SKM-1 (cell line): ENCODE measurements around the gene TRIM14.
"Not testable (repeated sequence)": the region's sequence is repeated elsewhere in the genome, so short reads cannot be mapped to it uniquely, and the experiment has no call there.

Source experiments
- DNase-seq: peaks from one replicate; lab custom pipeline; 2025; ENCODE audit not compliant: unreplicated experiment; lab: John Stamatoyannopoulos, UW

Gene TRIM14

DNA sequence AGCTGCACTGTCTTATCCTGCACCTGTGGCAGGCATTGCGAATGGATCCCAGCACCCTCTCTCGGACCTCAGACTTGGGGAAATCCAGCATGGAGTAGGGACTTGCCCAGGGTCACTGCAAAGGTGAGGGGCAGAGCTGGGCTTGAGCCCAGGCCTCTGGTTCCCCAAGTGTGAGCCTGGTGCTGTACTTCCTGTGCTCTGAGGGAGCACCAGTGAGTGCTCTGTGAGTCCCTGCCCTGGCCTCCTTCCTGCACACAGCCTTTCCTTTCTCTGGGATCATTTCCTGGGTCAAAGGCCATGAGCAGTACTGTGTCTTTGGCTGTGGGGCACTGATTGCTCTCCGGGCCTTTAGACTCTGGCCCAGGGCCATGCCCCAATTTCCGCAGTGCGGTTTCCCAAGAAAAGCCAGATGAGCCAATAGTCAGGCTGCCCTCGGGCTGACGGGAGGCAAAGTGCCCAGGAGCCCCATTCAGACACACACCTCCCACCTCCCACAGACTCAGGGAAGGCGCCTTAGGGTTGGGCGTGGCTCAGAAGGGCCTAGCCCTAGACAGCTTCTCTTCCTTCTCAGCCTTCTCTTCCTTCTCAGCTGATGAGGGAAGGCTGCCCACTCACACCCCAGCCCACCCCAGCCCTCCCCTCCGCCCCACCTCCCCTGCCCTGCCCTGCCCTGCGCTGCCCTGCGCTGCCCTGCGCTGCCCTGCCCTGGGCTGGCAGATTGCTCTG is 23.3 kb upstream of the TRIM14 start:
- no peak for DNase-seq

DNA sequence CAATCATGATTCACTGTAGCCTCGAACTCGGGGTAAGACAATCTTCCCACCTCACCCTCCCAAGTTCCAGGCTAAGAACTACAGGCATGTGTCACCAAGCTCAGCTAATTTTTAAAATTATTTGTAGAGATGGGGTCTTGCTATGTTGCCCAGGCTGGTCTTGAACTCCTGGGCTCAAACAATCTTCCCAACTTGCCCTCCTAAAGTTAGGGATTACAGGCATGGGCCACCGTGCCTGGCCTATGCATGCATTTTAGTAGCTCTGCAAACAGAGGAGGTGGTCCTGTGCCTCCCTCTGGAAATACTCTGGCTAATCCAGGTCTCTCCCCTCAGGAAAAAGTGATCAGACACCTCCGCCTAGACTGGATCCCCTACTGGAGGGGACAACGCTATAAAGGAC is 21.5 kb upstream of the TRIM14 start:
- no peak for DNase-seq

DNA sequence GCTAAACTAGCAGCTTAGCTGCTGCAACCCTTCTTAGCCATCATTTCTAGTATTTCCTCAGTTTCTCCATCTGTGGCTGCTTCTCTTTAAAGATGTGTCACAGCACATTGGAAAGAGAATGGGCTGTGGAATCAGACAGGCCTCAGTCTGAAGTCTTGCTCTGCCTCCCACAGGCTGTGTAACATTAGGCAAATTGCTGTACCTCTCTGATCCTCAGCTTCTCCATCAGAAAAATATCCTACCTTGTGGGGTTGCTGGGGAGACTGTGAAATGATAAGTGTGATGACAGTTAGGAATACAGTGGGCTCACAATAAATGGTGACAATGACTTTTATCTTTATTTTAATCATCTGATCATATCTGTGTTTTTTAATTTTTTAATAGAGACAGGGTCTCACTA is 17.5 kb upstream of the TRIM14 start:
- DNase-seq: no peak

DNA sequence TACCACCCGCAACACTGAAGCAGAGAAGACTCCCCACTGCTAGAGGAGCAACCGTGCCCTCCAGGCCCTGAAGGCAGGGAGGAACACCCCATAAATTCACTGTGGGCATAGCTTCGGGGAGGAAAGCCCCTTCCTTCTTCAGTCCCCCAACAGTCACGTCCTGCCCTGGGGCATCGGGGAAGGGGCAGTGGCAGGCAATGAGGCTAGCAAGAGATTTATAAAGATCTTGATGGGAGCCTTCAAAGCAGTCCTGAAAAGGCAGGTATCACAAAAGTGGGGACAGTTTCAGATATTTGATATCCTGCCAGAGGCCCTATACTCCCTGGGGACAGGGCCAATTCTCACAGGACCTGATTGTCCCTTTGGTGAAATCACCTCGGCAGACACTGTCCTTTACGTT is 16.9 kb upstream of the TRIM14 start:
- no peak for DNase-seq

DNA sequence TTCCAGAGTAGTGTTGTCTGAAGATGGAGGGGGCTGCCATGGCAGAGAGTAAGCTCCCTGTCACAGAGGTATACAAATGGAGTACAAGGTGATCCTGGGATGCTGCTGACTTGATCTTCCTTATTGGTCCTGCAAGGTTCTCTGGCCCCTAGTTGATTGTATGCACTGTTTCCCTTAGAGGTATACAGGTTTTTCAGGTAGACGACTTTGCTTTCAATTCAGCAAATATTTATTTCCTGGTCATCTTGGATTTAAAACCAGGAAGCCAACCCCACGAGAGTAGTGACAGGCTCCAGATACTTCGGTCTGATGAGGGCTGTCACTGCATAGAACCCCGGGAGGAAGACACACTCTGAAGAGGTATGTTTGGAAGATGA is 16.5 kb upstream of the TRIM14 start:
- no peak for DNase-seq

DNA sequence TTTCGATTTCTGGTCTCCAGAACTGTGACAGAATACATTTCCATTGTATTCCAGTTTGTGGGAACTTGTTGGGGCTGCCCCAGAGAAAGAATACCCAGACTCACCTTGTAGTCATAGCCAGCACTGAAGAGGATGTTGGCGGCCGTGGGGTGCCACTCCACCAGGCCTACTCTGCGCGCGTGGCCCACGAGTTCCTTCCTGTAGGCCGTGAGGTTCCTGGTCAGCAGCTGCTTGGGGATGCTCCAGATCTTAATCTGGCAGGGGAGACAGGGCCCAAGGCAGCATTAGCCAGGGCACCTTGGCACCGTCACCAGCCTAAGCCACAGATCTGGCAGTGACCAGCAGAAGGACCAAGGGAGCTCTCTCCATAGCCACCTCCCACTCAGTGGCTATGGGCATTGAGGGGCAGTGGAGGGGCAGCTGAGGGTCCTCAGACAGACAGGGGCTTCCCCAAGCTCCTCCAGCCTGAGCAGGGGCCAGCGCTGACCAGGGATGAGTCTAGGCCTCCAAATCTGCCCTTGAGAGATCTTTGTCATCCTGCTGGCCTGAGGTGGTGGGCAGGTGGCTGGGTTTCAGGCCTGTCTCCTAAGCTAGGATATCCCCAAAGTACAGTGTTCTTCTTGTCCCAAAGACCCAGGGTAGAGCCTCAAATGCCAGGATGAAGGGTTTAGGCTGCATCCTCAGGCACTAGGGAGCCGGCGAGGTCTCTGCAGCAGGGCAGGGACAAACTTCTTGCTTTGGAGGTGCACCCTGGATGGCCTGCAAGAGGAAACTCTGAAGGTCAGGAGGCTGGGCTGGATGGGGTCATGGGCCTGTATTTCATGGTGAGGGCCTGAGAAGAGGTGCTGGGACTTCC is 15.9 kb upstream of the TRIM14 start:
- DNase-seq: no peak

DNA sequence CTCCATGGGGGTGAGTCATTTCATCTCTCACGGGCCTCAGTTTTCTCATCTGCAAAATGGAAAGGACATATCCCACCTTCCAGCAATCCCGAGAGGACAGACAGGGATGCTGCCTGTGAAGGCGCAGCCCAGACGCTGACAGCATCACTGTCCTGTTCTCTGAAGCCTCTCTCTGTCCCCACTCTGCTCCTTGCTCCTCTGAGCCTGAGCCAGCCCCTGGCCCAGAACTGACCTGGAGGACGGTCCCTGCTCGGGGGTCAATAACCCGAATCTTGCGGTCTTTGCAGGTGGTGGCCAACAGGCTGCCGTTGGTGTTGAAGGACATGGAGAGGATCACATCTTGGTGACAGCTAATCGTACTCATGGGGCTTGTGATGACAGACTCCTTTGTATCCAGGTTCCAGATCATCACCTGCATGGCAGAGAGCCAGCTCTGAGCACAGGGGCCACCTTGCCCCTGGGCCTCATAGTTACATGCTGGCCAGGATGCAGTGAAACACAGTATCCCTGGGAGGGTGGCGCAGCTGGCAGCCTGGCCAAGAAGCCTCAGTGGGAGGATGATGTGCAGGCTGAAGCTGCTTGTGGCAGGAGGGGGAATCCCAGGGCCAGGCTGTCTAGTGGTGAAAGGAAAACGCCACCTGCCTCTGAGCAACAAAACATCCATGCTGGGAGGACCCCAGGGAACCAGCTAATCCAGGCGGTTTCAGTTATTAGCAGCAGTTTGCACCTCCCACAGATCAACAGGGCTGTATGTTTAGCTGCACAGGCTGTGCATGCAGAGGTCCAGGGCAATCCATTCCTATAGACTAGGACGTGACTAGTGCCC is 14.0 kb upstream of the TRIM14 start:
- DNase-seq: no peak

DNA sequence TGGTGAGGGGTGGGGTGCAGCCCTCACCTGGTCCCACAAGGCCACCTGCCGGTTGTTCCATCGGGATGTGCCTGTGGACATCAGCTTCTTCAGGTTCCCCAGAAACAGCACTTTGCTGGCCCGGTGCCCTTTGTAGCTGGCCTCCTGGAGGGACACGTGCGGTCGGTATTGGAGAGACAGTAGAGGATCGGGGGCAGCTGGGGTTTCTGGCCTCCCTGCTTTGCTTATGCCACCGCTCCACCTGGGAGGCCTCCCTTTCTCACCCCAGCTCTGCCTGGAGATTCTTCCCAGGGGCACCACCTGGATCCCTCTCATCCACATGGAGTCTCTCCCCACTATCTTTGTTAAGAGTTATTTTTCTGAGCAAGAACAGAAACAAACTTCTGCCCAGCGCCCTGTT is 13.1 kb upstream of the TRIM14 start:
- no peak for DNase-seq

DNA sequence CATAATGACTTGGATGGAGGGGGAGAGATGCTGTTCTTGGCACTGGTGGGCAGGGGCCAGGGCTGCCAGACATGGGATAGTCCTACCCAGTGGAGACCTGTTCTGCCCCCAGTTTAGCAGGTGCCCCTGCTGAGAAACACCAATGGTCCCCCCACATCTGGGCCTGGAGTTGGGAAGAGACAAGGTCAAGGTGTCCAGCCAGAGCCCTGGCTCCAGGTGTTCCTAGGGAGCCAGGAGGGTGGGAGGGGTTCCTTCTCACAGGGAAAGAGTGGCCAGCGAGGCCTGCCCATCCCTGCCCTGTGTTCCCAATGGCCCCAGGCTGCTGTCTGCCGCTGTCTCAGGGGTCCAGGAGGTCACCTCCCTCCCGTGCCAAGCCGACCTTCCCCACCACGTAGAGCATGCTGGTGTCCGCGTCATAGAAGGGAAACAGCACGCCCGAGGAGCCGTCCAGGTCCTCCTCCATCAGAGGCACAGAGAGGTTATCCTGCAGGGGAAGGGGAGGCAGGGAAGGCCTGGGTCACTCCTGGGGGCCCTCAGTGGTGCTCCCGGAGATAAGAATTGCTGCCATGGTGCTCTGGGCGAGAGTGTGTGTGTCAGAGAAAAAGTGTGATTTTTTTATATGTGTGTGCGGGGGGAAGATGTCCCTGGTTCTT is 11.7 kb upstream of the TRIM14 start:
- no peak for DNase-seq

DNA sequence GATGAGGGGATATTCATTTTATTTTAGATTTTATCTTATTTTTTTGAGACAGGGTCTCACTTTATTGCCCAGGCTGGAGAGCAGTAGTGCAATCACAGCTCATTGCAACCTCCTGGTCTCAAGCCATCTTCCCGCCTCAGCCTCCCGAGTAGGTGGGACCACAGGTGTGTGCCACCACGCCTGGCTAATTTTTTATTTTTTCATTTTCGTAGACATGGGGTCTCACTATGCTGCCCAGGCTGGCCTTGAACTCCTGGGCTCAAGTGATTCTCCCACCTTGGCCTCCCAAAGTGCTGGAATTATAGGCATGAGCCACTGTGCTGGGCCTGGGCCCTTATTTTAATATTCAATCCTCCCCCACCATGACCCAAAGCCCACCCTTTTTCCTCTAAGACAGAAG is 11.0 kb upstream of the TRIM14 start:
- DNase-seq: not testable (repeated sequence)

DNA sequence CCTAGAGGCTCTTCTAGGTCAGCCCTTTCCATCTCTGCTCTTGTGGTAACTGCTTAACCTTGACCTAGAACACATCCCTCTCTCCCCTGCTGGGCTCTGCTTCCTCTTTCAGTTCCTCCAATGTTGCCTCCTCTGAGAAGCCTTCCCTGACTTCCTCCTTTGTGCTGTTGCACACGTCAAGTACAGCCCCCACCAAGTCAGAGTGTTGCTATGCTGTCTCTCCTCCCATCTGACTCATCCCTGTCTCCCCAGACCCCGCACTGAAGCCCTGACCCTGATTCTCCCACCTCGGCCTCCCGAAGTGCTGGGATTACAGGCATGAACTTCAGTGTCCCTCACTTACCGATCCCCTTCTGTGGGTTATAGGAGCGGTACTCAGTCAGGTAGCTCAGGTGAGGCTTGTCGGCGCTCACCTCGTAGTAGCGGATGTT is 10.4 kb upstream of the TRIM14 start:
- DNase-seq: peak; percentile 60

DNA sequence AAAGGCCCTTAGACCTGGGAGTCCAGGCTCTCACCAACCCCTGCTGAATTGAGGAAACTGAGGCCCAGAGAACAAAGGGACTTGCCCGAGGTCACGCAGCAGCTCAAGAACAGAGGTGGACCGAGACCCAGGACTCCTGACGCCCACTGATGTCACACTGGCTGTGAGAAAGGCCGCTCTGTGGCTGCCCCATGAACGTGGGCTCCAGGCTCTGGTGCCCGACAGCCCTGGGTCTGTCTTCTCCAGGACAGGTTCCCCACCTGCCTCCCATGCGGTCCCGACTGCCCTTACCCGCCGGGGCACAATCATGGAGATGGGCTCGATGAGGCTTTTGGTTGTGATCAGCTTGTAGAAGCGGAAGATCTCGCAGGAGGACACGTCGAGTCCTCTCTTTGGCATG is 9.3 kb upstream of the TRIM14 start:
- DNase-seq: no peak

DNA sequence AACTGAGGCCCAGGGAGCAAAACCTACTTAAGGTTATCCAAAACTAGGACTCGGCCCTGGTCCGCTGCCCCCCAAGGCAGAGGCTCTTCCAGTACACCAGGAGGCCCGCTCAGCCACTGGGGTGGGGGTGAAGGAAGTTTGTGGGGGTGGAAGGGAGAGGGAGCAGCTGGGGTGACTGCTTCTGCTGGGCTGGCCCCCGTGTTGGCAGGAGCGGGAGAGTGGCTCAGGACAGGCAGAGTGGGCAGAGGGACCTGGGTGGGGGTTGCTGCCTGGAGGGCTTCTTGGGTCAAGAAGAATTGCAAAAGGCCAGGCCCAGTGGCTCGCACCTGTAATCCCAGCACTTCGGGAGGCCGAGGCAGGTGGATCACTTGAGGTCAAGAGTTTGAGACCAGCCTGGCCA is 8.2 kb upstream of the TRIM14 start:
- no peak for DNase-seq

DNA sequence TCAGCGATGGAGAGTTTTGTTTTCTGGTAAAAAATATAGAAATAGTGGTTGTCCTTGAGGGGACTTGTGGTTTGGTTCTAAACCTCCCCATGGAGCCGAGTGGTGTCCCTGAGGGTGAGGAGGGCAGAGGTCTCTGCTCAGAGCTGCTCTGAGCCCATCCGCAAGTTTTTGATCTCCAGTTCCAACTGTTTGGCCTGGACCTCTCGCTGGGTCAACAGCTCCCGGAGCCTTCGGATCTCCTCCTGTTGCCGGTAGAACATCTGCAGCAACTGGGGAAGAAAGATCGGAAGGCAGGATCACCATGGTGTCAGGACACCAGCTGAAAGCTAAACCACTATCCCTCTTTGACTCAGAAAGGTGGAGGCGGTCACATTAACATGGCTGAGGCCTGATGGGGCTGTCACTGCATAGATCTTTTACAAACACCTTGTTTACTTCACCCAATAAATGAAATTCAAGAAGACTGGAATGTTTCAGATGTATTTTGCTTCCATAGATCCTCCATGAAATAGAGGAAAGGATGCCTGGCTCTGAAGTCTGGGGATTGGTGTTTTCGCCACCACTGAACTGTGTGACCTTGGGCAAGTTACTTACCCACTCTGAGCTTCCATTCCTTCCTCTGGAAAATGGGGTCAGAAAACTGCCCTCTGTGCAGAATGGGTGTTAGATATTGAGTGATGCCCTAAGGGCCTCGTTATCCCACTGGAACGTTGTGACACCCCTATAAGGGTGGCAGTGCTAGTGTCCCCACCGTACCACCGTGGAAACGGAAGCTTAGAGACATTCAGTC is 5.8 kb upstream of the TRIM14 start:
- no peak for DNase-seq

DNA sequence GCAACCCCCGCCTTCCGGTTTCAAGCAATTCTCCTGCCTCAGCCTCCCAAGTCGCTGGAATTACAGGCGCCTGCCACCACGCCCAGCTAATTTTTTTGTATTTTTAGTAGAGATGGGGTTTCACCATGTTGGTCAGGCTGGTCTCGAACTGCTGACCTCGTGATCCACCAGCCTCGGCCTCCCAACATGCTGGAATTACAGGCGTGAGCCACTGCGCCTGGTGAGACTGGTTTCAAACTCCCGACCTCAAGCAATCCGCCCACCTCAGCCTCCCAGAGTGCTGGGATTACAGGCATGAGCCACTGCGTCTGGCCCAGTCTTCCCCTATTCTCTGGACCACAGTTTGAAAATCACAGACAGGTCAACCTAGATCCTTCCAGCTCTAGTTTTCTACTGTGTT is 5.1 kb upstream of the TRIM14 start:
- not testable (repeated sequence) for DNase-seq

DNA sequence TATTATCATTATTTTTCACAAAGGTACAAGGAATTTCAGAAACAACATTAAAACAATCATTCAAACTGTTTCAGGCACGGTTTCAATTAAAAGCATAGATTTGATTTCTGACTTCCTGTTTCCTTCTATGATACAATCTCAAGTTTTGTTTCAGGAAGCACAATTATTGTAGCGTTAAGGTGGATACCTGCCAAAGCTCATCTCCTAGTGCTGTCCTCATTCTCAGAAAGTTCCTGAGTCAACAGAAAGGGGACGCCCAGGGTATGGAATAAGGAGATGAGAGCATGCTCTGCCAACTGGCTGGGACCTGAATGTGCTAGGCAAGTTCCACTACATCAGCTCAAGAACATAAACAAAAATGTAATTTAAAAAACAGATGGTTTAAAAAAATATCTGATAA is 2.0 kb upstream of the TRIM14 start:
- no peak for DNase-seq

DNA sequence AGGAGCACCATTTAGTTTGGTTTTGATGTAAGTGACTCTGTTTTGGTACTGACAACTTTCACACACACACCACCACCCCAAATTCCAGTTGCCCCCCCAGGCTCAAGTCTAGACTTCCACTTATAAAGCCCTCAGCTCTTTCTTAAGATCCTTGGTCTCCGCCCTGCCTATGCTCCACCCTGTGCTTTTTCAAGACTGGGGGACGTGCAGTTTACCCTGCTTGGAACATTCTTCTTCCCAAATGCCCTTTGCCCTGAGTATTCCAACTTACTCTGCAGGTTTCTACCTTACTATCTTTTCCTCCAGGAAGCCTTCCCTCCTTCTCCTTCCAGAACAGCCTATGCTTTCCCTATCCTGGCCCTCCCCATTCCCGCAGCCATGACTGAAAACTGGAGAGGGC is 1.5 kb upstream of the TRIM14 start:
- DNase-seq: no peak

DNA sequence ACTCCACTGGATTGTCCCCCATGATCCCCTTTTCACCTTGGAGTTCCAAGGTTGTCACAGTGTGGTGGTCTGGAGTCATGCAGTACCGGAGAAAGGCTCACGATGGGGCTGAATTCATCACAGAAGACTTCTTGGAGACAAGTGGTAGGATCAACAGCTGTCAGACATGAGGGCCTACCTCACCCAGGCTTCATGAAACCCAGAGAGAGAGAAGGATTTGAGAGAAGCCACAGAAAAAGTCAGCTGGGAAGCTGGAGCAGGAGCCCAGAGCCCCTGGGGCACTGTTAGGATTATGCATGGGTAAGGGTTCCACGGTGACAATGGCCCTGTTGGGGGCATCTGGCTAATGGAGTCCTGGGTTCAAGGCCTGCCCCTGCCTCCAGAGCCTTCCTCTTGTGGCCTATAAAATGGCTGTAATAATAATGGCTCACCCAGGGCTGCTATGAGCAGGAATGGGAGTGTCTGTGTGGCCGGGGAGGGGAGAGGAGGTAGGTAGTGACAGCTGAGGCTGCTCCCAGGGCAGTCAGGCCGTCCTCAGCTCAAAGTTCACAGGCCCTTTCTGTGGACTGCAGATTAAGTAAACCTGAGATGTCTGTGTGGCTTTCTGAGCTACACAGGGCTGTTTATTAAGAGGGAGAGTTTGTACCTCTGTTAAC is 910 bp downstream of the TRIM14 start:
- DNase-seq: peak; percentile 19

DNA sequence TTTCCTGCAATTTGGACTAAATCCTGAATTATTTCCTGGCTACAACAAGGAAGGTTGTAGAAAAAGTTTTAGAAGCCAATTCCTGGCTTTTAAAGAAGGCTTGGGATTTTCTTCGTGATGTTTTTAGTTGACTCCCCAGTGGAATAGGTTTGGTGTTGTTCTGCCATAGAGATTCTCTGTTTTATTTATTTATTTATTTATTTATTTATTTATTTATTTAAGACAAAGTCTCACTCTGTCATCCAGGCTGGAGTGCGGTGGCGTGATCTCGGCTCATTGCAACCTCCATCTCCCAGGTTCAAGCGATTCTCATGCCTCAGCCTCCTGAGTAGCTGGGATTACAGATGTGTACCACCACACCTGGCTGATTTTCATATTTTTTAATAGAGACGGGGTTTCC is 1.9 kb downstream of the TRIM14 start:
- not testable (repeated sequence) for DNase-seq

DNA sequence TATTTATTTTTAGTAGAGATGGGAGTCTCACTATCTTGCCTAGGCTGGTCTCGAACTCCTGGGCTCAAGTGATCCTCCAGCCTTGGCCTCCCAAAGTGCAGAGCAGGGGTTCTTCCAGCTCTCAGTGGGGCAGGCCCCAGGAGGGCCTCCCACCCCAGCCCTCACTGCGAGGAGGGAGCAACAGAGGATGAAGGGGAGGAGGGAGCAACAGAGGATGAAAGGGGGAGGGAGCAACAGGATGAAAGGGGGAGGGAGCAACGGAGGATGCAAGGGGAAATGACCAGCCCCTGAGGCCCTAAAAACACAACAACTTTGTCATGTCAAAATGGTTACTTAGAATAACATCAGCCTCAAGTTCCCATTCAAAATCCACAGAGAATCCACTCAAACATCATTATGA is 10.0 kb downstream of the TRIM14 start:
- no peak for DNase-seq
